GM21360 (cell line): Measurements from ENCODE around the gene S100A1.
"Not testable (repeated sequence)": the region's sequence is repeated elsewhere in the genome, so short reads cannot be mapped to it uniquely, and the experiment has no call there.

Experiments used
- ATAC-seq: cut with Tn5 transposase; IDR thresholded peaks from one replicate; pipeline ENCODE4 v1.9.1; 2021; ENCODE audit warnings: mild to moderate bottlenecking, moderate library complexity; ENCODE audit not compliant: unreplicated experiment

The S100A1 gene

DNA sequence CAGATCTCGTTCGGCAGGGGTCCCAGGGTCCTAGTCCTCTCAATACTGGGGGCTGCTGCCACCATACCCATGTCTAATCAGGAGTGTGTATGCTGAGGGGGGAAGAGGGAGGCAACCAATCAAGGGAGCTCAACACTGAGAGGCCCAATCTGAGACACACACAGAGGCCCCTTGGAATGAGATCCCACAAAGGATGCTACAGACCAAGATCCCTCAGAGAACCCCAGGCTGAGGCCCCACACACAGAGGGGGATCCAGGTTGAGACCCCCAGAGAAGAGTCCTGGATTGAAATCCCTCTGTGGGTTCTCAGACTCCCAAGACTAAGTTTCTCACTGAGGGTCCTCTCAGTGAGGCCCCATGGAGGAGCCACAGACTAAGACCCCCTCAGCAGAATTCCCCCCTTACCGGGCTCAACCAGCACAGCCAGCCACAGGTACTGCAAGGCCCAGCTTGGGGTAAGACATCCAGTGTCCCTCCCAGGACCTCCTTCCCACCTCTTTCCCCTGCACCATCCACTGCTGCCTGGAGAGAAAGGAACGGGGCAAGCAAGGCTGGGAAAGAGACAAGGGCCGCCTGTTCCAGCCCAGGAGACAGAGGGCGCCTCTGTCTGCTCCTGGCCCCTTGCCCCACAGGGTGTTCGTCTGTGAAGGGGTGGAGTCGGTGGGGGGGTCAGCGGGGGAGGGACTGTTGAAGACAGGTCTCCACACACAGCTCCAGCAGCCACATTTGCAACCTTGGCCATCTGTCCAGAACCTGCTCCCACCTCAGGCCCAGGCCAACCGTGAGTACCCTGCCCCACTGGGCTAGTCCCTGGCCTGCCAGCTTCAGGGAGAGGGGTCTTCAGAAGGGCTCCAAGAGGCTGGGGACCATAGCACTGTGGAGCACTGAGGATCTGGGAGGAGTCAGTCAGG is at the start of gene S100A1:
Gene S100A1 (plus strand): TSS at position 720 of the 912 bp plus-strand sequence. CDS start 2,088 bp downstream, outside the sequence.
- no peak for ATAC-seq

DNA sequence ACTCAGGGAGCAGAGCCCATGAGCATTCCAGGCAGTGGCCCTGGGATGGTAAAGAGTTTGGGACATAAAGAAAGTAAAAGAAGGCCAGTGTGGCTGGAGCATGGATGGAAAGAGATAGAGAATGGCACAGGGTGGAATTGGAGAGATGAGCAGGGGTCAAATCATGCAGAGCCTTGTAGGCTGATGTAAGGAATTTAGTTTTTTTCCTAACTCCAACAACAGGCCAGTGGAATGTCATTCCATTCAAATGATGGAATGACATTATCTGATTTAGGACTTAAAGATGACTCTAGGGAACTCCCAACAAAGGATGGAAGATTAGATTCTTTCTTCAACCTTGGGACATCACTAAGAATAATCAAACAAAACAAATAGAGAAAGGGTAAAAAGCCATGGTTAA is 49.7 kb upstream of the S100A1 start:
- no peak for ATAC-seq

DNA sequence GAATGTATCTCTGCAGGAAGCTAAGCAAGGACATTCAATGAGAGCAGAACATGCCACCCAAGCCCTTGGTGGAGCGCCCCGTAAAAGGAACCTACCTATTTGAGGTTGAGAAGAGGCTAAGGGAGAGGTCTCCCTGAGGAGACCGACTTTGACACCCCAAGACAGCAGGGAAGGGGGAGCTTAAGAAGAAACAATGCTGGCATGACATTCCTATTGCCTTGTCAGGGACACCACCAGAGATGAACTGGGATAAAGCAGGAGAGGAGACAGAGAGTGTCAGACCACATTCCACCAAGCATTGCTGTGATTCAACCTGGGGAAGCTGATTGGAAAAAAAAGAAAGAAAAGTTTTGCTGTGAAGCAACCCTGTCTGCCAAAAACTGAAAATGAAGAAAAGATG is 49.3 kb upstream of the S100A1 start:
- ATAC-seq: no peak

DNA sequence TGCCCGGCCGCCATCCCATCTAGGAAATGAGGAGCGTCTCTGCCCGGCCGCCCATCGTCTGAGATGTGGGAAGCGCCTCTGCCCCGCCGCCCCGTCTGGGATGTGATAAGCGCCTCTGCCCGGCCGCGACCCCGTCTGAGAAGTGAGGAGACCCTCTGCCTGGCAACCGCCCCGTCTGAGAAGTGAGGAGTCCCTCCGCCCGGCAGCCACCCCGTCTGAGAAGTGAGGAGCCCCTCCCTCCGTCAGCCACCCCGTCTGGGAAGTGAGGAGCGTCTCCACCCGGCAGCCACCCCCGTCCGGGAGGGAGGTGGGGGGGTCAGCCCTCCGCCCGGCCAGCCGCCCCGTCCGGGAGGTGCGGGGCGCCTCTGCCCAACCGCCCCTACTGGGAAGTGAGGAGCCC is 45.4 kb upstream of the S100A1 start:
- ATAC-seq: not testable (repeated sequence)

DNA sequence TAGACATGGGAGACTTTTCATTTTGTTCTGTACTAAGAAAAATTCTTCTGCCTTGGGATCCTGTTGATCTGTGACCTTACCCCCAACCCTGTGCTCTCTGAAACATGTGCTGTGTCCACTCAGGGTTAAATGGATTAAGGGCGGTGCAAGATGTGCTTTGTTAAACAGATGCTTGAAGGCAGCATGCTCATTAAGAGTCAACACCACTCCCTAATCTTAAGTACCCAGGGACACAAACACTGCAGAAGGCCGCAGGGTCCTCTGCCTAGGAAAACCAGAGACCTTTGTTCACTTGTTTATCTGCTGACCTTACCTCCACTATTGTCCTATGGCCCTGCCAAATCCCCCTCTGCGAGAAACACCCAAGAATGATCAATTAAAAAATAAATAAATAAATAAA is 44.7 kb upstream of the S100A1 start:
- ATAC-seq: not testable (repeated sequence)

DNA sequence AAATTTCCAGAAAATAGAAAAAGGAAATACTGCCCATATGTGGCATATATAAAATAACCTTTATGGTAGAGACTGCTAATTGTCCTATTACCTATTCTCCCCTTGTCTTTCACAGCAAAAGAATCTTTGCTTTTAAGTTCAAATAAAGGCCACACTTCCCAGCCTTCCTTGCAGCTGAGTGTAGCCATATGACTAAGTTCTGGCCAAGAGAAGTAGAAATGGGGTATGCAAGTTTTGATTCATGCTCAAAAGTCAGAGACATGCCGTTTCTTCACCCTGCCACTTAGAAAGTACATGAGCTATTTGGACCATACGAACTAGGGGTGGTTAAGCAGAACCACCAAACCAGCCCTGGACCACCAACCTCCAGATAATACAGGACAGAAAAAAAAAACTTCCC is 44.3 kb upstream of the S100A1 start:
- no peak for ATAC-seq

DNA sequence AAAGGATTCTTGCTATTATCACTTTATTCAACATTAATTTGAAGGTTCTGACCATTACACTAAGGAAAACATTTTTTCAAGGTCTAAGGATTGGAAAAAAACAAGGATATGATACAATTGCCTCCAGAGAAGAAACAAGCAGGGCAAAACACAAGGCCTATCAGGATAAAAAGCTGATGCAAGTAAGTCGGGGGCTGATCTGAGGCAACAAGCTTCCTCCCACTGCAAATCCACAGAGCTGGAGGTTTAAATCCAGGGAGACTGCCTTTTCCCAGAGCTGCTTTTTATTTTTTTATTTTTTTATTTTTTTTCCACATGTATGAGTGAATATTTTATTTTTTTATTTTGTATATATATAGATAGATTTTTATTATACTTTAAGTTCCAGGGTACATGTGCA is 43.2 kb upstream of the S100A1 start:
- ATAC-seq: no peak

DNA sequence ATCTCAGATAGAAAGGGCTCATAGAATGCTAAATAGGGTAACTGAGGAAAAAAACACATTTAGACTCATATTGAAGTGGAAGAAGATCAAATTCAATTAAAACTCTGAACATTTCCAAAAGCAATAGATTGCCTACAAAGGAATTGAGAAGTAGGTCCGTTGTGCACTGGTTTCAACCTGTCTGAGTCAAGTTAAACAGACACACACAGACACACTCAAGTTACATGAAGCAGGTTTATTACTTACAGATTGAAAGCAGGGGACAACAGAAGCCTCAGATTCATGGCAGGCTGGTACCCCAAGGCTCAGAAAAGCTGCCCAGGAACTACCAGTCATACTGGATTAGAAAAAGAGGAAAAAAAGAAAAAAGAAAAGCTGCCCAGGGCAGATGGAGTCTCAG is 41.9 kb upstream of the S100A1 start:
- no peak for ATAC-seq

DNA sequence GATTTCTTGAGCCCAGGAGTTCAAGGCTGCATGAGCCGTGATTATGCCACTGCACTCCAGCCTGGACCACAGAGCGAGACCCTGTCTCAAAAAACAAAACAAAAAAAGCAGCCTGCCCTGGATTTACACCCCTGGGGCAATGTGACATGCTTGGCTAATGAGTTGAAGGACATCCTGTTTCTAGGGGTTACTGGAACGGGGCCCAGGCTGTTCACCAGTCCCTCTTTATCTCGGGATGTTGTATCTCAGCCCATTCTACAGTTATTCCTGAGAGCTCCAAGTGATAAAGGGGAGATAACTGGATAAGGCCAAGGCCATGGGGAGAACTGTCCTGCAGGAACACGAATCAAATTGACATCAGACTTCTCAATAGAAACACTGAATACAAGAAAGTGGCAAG is 40.9 kb upstream of the S100A1 start:
- ATAC-seq: no peak

DNA sequence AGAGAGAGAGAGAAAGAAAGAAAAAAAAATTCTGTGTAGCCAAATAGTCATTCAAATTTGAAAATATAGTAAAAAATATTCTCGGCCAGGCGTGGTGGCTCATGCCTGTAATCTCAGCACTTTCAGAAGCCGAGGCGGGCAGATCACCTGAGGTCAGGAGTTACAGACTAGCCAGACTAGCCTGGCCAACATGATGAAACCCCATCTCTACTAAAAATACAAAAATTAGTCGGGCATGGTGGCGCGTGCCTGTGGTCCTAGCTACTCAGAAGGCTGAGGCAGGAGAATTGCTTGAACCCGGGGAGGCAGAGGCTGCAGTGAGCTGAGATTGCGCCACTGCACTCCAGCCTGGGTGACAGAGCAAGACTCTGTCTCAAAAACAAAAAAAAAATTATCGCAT is 40.2 kb upstream of the S100A1 start:
- not testable (repeated sequence) for ATAC-seq

DNA sequence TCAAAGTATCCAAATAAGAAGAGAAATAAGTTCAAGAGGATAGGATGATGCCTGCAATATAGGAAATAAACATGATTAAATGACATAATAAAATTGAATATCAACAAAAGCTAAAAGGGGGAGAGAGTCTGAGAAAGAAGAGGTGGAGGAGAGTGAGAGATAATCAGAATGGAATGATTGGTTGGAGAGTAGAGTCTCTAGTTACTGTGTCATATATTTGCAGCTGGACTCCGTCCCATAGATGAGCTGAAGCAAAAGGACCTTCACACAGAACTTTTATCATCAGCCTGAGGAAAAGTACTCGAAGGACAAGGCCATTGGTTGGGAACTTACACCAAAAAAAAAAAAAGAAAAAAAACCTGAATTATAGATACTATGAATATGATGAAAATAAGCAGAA is 39.8 kb upstream of the S100A1 start:
- no peak for ATAC-seq

DNA sequence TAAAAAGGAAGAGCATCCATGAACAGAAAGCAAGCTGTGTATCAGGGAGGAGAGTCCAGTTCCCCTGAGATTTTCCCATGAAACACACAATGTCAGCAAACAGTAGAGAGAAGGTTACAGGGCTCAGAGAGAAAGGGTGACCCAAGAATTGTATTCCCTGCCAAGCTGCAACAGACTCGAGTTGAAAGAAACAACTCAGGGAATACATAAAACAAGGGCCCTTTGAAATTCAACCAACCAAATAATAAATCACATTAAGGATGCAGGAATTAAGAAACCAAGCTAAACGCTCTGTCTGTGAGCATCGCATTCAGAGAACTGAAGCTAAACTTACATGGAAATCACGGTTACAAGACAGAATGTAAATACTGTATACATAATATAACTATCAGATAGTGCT is 35.5 kb upstream of the S100A1 start:
- ATAC-seq: no peak

DNA sequence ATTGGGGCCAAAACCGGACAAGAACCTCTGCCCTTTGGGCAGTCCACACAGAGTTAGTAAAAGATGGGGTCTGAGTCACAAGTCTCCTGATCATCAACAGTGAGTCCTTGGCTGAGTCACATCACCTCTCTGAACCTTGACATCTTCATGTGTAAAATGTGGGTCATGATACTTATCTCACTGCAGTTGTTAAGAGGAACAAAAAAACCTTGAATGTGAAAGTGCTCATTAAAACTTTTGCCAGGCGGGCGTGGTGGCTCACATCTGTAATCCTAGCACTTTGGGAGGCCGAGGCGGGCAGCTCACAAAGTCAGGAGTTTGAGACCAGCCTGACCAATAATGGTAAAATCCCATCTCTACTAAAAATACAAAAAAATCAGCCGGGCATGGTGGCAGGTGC is 31.0 kb upstream of the S100A1 start:
- ATAC-seq: no peak

DNA sequence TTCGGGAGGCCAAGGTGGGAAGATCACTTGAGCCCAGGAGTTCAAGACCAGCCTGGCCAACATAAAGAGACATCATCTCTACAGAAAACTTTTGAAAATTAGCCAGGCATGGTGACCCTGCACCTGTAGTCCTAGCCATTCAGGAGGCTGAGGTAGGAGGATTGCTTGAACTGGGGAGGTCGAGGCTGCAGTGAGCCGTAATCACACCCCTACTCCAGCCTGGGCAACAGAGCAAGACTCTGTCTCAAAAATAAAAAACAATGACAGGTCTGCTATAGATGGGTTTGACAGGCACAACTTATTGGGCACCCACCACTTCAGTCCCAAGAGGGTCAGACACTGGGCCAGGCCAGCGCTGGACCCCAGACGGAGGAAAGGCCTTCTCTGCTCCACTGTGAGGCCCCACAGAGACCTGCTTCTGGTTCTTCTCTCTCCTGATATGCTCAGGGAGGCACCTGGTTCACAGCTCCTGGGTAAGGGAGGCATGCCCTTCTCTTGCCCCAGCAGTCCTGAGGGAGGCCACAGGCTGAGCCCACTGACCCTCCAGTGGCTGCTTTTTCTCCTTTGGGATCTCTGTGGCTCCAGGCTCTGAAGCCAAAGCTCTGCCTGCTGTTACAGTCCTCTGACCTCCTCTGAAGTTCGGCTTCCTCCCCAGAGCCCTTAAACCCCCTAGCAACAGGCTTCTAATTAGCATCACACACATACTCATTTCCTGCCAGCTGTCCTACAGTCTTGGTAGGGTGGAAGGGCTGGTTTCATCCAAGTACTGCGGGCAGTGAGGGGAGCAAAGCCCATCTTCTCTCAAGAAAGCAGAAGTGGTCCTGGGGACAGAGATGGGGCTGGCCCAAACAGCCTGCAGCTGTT is 29.7 kb upstream of the S100A1 start:
- ATAC-seq: peak; percentile 86

DNA sequence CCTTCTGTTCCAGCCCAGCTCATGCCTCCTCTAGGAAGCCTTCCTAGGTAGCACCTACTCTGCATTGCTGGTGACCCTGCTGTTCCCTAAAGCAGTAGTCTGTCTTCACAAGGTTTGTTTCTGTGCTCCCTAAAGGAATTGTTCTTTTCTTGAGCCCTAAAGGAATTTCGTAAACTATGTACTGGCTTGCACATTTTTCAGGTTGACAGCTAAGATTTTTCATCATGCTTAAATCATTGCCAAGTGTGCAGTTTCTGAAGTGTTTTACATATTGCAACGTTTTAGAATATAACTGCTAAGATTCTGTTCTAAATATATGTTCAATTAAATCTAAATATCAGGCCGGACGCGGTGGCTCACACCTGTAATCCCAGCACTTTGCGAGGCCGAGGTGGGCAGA is 28.4 kb upstream of the S100A1 start:
- no peak for ATAC-seq

DNA sequence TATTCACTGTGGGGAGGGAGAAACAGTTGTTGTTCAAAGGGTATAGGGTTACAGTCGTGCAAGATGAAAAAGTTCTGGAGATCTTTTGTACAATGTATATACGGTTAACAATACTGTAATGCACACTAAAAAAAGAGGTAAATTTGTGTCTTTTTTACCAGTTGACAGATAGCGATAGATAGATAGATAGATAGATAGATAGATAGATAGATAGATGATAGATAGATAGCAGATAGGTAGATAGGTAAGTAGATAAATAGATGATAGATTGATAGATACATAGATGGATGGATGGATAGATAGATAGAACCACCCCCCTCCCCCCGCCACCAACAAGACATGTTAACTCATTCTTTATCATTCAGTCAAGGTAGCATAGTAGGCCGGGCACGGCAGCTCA is 25.5 kb upstream of the S100A1 start:
- ATAC-seq: no peak

DNA sequence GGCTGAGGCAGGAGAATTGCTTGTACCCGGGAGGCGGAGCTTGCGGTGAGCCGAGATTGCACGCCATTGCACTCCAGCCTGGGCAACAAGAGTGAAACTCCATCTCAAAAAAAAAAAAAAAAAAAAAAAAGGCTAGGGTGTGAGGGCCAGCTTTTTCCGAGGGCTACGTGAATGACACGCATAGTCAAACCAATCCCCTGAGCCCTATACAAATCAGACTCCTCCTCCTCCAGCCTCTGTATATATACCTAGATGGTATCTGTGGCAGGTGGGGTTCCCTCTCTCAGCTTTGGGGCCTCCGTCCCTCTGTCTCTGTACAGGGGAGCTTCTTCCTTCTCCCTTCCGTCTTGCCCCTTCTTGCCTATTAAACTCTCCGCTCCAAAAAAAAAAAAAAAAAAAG is 22.0 kb upstream of the S100A1 start:
- no peak for ATAC-seq

DNA sequence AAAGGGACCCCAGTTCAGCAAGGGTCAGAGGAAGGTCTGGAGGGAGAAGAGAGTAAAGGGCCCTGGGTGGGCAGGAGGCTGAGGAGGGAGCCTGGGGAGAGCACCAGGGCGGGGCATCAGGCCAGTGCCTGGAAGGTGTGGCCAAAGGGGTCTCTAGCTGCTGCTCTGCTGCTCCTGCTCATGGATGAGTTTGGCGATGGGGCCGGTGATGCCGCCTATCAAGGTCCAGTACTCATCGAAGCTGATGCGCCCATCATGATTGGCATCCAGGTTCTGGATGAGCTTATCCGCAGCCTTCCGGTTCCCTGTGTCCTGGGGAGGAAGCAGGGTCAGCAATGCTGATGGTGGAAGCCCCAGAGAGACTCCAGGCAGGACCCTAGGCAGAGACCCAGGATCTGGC is 20.9 kb upstream of the S100A1 start:
- ATAC-seq: no peak

DNA sequence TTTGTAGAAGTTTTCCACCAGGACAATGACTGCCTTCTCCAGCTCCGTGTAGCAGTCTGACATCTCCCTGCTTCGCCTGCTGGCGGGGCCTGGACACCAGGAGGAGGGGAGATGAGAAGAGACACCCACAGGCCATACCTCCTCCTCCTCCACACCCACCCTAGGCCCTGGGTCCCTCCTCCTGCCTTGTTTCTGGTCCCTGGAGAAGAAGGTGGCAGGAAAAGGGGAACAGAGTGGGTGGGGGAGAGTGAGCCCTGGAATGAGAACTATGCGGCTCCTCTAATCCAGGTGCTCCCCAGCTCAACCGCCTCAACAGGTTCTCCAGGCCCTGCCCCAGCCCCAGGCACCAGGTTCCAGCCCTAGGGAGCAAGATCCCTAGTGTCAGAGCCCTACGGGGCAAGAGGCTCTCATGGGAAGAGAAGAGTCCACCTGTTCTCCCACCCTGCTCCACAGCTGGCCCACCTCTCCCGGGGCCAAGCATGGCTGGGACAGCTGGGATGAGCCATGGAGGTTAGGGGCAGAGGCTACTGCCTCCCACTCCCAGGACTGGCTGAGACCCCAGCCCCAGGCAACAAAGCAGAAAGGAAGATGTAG is 20.0 kb upstream of the S100A1 start:
- ATAC-seq: no peak

DNA sequence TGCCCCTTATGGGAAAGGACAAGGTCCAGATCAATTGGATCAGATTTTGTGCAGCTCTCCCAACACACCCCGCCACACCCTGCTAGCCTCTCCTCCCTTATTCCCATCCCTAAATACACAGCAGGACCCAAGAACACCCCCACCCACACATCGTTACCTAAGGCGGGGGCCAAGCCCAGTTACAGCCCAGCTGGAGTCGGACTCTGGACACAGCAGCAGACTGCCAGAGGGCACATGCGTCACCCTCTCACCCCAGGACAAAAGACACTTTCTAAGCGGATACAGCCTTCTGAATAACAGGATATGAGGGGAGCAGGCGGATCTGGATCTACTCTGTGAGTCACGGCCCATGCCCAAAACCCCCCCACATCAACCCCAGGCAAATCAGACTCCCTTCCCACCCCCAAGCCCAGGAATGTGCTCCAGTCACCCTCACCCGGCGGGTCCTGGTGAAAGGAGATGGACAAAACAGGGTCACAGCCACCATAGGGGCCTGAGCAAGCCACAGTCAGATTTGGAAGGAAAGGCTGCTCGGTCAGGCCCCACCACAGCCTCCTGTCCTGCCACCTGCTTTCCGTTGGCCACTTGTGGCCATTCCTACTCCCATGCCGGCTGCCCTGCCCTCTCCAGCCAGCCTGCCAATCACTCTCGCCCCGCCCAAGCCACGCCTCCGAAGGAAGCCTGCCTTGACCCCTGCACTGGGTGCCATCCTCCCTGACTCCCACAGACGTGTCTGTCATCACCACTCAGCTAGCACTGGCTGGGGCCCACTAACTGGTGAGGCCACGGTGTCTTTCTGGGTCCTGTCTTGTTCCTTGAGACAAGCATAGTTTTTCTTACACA is 19.3 kb upstream of the S100A1 start:
- ATAC-seq: no peak

DNA sequence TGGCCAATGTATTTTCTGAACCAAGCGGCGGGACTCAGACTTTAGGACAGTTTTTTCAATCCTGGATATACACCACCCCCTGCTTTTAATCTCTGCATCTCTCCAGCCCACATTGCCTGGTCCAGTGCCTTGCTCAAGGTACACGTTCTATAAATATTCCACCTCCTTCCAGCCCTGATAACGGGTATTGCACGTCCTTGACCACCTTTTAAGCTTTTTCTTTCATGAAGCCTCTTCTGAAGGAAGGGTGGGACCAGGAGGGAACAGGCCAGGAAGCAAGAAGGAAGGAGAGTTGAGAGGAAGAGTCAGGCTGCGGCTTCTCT is 18.7 kb upstream of the S100A1 start:
- no peak for ATAC-seq
